ENCODE measurements around the gene ZPBP2.

ZPBP2 gene

DNA sequence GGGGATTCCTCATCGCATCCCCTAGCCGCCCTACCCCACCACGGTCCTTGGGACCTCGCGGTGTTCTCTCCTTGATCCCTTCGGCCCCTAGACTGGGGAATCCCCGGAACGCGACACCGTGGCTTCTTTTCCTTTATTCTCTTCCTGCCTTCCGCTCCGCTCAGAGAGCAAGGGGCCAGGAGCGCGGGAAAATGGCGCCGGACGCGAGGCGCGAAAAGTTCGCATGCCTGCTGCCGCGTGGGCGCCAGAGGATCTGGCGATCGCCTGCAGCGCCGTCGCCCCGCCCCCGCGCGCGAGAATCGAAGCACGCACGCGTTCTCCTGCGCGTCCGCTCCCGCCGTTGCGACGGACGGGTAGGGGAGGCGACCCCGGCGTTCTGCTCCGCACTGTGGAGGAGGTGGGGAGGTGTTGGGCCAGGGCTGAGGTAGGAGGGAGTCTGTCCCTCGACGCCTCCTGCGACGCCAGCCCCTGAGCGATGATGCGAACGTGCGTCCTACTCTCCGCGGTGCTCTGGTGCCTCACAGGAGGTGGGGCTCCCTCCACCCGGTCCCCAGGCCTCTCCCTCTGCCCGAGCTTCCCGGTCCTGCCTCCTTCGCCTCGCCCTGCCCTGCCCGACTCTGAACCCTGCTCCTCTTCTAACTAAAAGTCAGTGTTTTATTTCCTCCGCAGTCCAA, at the start of gene ZPBP2:
ZPBP2 (plus strand) TSS at position 323 of the 674 bp plus-strand sequence; CDS start at position 476, 153 bp downstream.
- TF ChIP-seq CTCF (IDR thresholded peaks at IDR 0.05; ENCODE audit: extremely low read depth, missing control alignments): no peak
- no peak for DNase-seq (ENCODE audit: low spot score)

- DNase-seq (ENCODE audit: low spot score): no peak
- TF ChIP-seq CTCF (IDR thresholded peaks at IDR 0.05; ENCODE audit: extremely low read depth, missing control alignments): no peak
These were observed 49.5 kb upstream of the ZPBP2 start for GRCh38 chr17:39818358-39819000.

GRCh38 chr17:39820541-39820940, 47.5 kb upstream of the ZPBP2 start:
- TF ChIP-seq CTCF (IDR thresholded peaks at IDR 0.05; ENCODE audit: extremely low read depth, missing control alignments): no peak
- no peak for DNase-seq (ENCODE audit: low spot score)

DNA sequence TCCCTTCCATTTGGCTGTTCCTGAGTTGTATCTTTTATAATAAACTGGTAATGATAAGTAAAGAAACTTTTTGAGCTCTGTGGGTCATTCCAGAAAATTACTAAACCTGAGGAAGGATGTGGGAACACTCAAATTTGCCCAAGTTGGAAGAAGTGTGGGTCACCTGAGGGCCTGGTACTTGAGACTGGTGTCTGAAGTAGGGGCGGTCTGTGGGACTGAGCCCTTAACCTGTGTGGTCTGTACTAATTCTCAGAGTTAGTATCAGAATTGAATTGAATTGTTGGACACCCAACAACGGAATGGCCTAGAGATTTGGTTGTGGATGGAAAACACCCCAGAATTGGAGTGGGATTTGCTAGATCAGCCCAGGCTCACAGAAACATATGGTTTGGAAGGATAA, 47.0 kb upstream of the ZPBP2 start:
- no peak for DNase-seq (ENCODE audit: low spot score)
- TF ChIP-seq CTCF (IDR thresholded peaks at IDR 0.05; ENCODE audit: extremely low read depth, missing control alignments): no peak

- DNase-seq (ENCODE audit: low spot score): no peak
These were observed 46.0 kb upstream of the ZPBP2 start for GRCh38 chr17:39822051-39822451.

DNA sequence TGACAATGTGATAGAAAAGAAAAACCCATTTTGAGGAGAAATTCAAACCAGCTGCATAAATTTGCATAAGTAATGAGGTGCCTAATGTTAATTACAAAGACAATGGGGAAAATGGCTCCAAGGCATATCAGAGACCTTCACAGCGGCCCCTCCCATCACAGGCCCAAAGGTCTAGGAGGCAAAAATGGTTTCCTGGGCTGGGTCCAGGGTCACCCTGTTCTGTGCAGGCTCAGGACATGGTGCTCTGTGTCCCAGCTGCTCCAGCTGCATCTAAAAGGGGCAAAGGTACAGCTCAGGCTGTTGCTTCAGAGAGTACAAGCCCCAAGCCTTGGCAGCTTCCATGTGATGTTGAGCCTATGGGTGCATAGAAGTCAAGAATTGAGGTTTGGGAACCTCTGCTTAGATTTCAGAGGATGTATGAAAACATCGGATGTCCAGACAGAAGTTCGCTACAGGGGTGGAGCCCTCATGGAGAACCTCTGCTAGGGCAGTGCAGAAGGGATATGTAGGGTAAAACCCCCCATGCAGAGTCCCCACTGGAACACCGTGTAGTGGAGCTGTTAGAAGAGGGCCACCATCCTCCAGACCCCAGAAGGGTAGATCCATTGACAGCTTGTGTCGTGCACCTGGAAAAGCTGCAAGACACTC, 44.5 kb upstream of the ZPBP2 start:
- TF ChIP-seq CTCF (IDR thresholded peaks at IDR 0.05; ENCODE audit: extremely low read depth, missing control alignments): no peak
- no peak for DNase-seq (ENCODE audit: low spot score)

More at GRCh38 chr17:39822051-39822451, 46.0 kb upstream of the ZPBP2 start:
- TF ChIP-seq CTCF (IDR thresholded peaks at IDR 0.05; ENCODE audit: extremely low read depth, missing control alignments): no peak

- DNase-seq (ENCODE audit: low spot score): no peak
- no peak for TF ChIP-seq CTCF (IDR thresholded peaks at IDR 0.05; ENCODE audit: extremely low read depth, missing control alignments)
These were observed 41.7 kb upstream of the ZPBP2 start for GRCh38 chr17:39826334-39826733.

All from GM20000 (cell line).